Activated naive CD8-positive, alpha-beta T cell treated with anti-CD3 and anti-CD28 coated beads for 36 hours (primary cell): ENCODE measurements around the gene MYBPHL. TPM values are rescaled to one million over a fixed set of nuclear protein-coding genes. Genes with fewer than 3 reads are reported as not detected.
A peak's percentile ranks its signal among the peaks of the same experiment; 100 is the strongest.

Experiments used
- DNase-seq: peaks from one replicate; pipeline ENCODE4 v3.0.0; 2021
- H3K27ac Mint-ChIP-seq: one replicate; pipeline ENCODE4 v1.8.0; 2022; ENCODE audit warnings: mild to moderate bottlenecking, moderate library complexity, mixed read lengths
- H3K27me3 Mint-ChIP-seq: one replicate; pipeline ENCODE4 v1.8.0; 2022; ENCODE audit warnings: mild to moderate bottlenecking, mixed read lengths
- H3K36me3 Mint-ChIP-seq: one replicate; pipeline ENCODE4 v1.8.0; 2021; ENCODE audit warnings: mild to moderate bottlenecking, mixed read lengths
- H3K4me1 Mint-ChIP-seq: one replicate; pipeline ENCODE4 v1.8.0; 2021; ENCODE audit warnings: mixed read lengths
- H3K4me3 Mint-ChIP-seq: one replicate; pipeline ENCODE4 v1.8.0; 2022; ENCODE audit warnings: mild to moderate bottlenecking, moderate library complexity, mixed read lengths
- H3K9me3 Mint-ChIP-seq: one replicate; pipeline ENCODE4 v1.8.0; 2022; ENCODE audit warnings: mixed read lengths
- total RNA-seq, 2 experiments: library from RNA; stranded (reverse); gene quantifications; one replicate each; pipeline ENCODE4 v1.2.3, GENCODE V29; 2021

Gene MYBPHL
- total RNA-seq, 2 experiments from 2014 or later: not detected

DNA sequence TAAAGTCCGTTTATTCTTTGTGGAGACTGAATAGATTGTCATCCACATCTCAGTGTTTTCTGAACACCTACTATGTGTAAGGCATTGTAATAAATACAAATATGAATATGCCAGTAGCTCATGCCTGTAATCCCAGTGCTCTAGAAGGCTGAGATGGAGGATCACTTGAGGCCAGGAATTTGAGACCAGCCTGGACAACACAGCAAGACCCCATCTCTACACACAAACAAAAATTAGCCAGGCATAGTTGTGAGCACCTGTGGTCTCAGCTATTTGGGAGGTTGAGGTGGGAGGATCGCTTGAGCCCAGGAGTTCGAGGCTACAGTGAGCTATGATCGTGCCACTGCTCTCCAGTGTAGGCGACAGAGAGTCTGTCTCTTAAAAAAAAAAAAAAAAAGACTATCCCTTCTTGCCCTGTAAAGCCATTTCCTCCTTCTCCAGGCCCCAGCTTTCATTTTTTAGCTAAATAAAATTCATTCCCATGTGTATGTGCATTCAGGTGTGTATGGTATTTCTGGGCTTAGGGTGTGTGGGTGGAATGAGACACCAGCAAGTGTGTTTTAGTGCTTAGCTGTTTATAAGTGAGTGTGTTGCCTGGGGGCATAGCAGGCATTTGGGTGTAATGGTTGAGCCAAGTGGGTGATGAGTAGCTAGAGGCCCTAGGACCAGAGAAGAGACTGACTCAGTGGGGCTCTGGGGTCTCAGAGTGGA lies 49.7 kb downstream of the MYBPHL start:
- H3K36me3 Mint-ChIP-seq: no peaks in the 10 kb centered on the region
- no peak for DNase-seq
- H3K27ac Mint-ChIP-seq: no peak overlapping the region
- H3K9me3 Mint-ChIP-seq: no peaks in the 10 kb centered on the region
- no peak overlapping the region for H3K4me3 Mint-ChIP-seq
- H3K4me1 Mint-ChIP-seq: peaks cover 2% of the 10 kb centered on the region
- H3K27me3 Mint-ChIP-seq: no peaks in the 10 kb centered on the region

DNA sequence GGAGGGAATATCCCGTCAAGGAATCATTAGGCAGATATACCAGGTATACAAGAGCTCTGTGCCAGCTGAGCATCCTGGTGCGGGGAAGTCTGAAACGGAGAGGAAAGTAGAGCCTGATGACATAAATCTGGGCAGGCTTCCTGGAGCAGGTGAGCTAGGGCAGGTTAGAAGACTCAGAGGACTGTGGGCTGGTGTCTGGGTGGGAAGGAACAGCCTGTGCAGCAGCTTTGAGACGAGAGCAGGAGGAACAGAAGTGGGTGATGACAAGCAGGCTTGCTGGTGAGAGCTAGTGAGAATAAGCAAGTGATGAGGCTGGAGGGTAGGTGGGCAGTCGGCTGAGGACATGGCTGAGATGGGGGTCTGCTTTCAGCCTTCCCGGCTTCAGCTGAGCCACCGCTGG lies 50.7 kb downstream of the MYBPHL start:
- Mint-ChIP-seq H3K36me3 (no peaks in the 10 kb centered on the region), H3K4me1 (peaks cover 2% of the 10 kb centered on the region), H3K4me3 (no peak overlapping the region), H3K27ac (no peak overlapping the region), H3K27me3 (no peaks in the 10 kb centered on the region), H3K9me3 (no peaks in the 10 kb centered on the region)
- DNase-seq: no peak

DNA sequence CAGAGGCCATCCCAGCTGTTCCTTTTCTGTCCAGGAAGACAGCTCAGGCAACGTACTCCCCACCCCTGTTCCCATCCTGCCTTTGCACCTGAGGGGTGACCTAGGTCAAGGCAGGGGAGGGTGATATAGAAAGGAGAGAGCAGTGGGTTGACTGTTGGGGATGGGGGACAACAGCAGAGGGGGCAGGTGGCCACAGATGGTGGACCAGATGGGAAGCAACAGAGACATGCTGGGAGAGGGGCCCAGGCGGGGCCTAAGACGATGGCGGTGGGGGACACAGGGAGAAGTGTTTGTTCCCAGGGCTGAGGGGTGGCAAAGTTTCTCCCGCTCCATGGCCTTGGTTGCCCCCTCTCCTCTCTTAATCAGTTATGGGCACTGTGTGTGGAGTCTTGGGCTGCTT lies 51.1 kb downstream of the MYBPHL start:
- Mint-ChIP-seq H3K9me3 (no peaks in the 10 kb centered on the region), H3K4me1 (peaks cover 3% of the 10 kb centered on the region), H3K27me3 (no peaks in the 10 kb centered on the region), H3K36me3 (no peaks in the 10 kb centered on the region), H3K27ac (no peak overlapping the region), H3K4me3 (no peak overlapping the region)
- DNase-seq: no peak

GRCh38 chr1:109255097-109255651 lies 51.6 kb downstream of the MYBPHL start:
- no peak overlapping the region for H3K4me3 Mint-ChIP-seq
- DNase-seq: no peak
- H3K27ac Mint-ChIP-seq: no peak overlapping the region
- H3K4me1 Mint-ChIP-seq: peaks cover 4% of the 10 kb centered on the region
- H3K9me3 Mint-ChIP-seq: no peaks in the 10 kb centered on the region
- no peaks in the 10 kb centered on the region for H3K36me3 Mint-ChIP-seq
- H3K27me3 Mint-ChIP-seq: no peaks in the 10 kb centered on the region

GRCh38 chr1:109254621-109255096 lies 52.2 kb downstream of the MYBPHL start:
- Mint-ChIP-seq H3K27ac (no peak overlapping the region), H3K4me3 (no peak overlapping the region), H3K27me3 (no peaks in the 10 kb centered on the region), H3K36me3 (no peaks in the 10 kb centered on the region), H3K4me1 (peaks cover 4% of the 10 kb centered on the region), H3K9me3 (no peaks in the 10 kb centered on the region)
- no peak for DNase-seq

GRCh38 chr1:109253803-109254620 lies 52.8 kb downstream of the MYBPHL start:
- no peak overlapping the region for H3K4me3 Mint-ChIP-seq

DNA sequence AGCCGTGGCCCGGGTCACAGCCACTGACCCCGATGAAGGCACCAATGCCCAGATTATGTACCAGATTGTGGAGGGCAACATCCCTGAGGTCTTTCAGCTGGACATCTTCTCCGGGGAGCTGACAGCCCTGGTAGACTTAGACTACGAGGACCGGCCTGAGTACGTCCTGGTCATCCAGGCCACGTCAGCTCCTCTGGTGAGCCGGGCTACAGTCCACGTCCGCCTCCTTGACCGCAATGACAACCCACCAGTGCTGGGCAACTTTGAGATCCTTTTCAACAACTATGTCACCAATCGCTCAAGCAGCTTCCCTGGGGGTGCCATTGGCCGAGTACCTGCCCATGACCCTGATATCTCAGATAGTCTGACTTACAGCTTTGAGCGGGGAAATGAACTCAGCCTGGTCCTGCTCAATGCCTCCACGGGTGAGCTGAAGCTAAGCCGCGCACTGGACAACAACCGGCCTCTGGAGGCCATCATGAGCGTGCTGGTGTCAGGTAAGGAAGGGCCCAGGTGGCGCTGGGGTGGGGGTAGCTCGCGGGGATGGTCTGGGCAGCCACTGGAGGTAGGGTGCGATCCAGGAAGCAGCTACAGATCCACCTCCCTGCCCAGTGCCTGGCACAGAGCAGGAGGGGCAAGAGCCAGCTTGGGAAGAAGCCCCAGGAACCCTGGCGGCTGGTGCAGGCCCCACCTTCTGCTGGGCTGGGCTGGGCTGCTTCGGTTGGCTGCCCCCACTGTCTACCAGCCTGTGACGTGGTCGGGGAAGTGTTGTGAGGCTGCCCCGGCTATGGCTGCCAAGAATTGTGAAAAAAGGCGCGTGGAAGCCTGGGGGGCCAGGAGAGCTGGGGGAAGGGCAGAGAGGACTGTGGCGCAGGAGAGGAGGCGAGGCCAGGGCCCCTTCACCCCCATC lies 53.7 kb downstream of the MYBPHL start:
- Mint-ChIP-seq H3K27me3 (no peaks in the 10 kb centered on the region), H3K9me3 (no peaks in the 10 kb centered on the region), H3K4me3 (no peak overlapping the region), H3K4me1 (peaks cover 8% of the 10 kb centered on the region), H3K27ac (no peak overlapping the region), H3K36me3 (no peaks in the 10 kb centered on the region)
- DNase-seq: no peak

More at GRCh38 chr1:109253803-109254620, 52.8 kb downstream of the MYBPHL start:
- Mint-ChIP-seq H3K27ac (no peak overlapping the region), H3K9me3 (no peaks in the 10 kb centered on the region), H3K4me1 (peaks cover 7% of the 10 kb centered on the region), H3K27me3 (no peaks in the 10 kb centered on the region), H3K36me3 (no peaks in the 10 kb centered on the region)
- no peak for DNase-seq

DNA sequence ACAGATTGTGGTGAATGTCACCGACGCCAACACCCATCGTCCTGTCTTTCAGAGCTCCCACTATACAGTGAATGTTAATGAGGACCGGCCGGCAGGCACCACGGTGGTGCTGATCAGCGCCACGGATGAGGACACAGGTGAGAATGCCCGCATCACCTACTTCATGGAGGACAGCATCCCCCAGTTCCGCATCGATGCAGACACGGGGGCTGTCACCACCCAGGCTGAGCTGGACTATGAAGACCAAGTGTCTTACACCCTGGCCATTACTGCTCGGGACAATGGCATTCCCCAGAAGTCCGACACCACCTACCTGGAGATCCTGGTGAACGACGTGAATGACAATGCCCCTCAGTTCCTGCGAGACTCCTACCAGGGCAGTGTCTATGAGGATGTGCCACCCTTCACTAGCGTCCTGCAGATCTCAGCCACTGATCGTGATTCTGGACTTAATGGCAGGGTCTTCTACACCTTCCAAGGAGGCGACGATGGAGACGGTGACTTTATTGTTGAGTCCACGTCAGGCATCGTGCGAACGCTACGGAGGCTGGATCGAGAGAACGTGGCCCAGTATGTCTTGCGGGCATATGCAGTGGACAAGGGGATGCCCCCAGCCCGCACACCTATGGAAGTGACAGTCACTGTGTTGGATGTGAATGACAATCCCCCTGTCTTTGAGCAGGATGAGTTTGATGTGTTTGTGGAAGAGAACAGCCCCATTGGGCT lies 54.5 kb downstream of the MYBPHL start:
- peaks cover 8% of the 10 kb centered on the region for H3K4me1 Mint-ChIP-seq
- DNase-seq: no peak
- H3K4me3 Mint-ChIP-seq: no peak overlapping the region
- H3K27ac Mint-ChIP-seq: no peak overlapping the region
- no peaks in the 10 kb centered on the region for H3K9me3 Mint-ChIP-seq
- no peaks in the 10 kb centered on the region for H3K36me3 Mint-ChIP-seq
- no peaks in the 10 kb centered on the region for H3K27me3 Mint-ChIP-seq

DNA sequence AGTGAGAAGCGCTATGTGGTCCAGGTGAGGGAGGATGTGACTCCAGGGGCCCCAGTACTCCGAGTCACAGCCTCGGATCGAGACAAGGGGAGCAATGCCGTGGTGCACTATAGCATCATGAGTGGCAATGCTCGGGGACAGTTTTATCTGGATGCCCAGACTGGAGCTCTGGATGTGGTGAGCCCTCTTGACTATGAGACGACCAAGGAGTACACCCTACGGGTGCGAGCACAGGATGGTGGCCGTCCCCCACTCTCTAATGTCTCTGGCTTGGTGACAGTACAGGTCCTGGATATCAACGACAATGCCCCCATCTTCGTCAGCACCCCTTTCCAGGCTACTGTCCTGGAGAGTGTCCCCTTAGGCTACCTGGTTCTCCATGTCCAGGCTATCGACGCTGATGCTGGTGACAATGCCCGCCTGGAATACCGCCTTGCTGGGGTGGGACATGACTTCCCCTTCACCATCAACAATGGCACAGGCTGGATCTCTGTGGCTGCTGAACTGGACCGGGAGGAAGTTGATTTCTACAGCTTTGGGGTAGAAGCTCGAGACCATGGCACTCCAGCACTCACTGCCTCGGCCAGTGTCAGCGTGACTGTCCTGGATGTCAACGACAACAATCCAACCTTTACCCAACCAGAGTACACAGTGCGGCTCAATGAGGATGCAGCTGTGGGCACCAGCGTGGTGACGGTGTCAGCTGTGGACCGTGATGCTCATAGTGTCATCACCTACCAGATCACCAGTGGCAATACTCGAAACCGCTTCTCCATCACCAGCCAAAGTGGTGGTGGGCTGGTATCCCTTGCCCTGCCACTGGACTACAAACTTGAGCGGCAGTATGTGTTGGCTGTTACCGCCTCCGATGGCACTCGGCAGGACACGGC lies 55.3 kb downstream of the MYBPHL start:
- no peaks in the 10 kb centered on the region for H3K36me3 Mint-ChIP-seq
- peaks cover 8% of the 10 kb centered on the region for H3K4me1 Mint-ChIP-seq
- H3K4me3 Mint-ChIP-seq: no peak overlapping the region
- peaks cover 2% of the 10 kb centered on the region for H3K27me3 Mint-ChIP-seq
- no peak for DNase-seq
- no peak overlapping the region for H3K27ac Mint-ChIP-seq
- no peaks in the 10 kb centered on the region for H3K9me3 Mint-ChIP-seq

DNA sequence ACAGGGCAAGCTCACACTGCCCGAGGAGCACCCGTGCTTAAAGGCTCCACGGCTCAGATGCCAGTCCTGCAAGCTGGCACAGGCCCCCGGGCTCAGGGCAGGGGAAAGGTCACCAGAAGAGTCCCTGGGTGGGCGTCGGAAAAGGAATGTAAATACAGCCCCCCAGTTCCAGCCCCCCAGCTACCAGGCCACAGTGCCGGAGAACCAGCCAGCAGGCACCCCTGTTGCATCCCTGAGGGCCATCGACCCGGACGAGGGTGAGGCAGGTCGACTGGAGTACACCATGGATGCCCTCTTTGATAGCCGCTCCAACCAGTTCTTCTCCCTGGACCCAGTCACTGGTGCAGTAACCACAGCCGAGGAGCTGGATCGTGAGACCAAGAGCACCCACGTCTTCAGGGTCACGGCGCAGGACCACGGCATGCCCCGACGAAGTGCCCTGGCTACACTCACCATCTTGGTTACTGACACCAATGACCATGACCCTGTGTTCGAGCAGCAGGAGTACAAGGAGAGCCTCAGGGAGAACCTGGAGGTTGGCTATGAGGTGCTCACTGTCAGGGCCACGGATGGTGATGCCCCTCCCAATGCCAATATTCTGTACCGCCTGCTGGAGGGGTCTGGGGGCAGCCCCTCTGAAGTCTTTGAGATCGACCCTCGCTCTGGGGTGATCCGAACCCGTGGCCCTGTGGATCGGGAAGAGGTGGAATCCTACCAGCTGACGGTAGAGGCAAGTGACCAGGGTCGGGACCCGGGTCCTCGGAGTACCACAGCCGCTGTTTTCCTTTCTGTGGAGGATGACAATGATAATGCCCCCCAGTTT lies 56.1 kb downstream of the MYBPHL start:
- Mint-ChIP-seq H3K9me3 (no peaks in the 10 kb centered on the region), H3K27me3 (peaks cover 4% of the 10 kb centered on the region), H3K36me3 (no peaks in the 10 kb centered on the region), H3K4me3 (no peak overlapping the region), H3K4me1 (peaks cover 8% of the 10 kb centered on the region), H3K27ac (no peak overlapping the region)
- DNase-seq: no peak

DNA sequence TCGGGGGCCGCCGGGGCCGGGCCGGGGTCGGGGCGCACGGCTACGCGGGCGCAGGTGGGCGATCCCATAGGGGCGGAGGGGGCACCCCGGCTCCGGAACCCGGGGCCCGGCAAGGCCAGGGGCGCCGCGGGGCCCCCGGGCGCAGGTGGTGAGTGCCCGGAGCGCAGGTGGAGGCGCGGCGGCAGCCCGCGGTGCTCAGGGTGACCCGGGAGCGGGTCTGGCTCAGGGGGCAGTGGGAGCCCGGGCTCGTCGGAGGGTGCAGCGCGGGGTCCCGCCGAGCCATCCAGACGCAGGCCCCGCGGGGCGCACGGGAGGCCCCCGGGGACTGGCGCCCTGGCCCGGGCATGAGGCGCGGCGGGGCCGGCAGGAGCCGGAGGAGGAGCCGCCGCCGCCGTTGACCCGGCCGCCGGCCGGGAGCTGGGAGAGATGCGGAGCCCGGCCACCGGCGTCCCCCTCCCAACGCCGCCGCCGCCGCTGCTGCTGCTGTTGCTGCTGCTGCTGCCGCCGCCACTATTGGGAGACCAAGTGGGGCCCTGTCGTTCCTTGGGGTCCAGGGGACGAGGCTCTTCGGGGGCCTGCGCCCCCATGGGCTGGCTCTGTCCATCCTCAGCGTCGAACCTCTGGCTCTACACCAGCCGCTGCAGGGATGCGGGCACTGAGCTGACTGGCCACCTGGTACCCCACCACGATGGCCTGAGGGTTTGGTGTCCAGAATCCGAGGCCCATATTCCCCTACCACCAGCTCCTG lies 57.0 kb downstream of the MYBPHL start:
- DNase-seq: no peak
- Mint-ChIP-seq H3K27me3 (peaks cover 4% of the 10 kb centered on the region), H3K36me3 (no peaks in the 10 kb centered on the region), H3K4me1 (peaks cover 8% of the 10 kb centered on the region), H3K4me3 (peak overlapping the region; percentile 53), H3K9me3 (no peaks in the 10 kb centered on the region), H3K27ac (no peak overlapping the region)
